ENCODE results near the gene ATE1.

DNA sequence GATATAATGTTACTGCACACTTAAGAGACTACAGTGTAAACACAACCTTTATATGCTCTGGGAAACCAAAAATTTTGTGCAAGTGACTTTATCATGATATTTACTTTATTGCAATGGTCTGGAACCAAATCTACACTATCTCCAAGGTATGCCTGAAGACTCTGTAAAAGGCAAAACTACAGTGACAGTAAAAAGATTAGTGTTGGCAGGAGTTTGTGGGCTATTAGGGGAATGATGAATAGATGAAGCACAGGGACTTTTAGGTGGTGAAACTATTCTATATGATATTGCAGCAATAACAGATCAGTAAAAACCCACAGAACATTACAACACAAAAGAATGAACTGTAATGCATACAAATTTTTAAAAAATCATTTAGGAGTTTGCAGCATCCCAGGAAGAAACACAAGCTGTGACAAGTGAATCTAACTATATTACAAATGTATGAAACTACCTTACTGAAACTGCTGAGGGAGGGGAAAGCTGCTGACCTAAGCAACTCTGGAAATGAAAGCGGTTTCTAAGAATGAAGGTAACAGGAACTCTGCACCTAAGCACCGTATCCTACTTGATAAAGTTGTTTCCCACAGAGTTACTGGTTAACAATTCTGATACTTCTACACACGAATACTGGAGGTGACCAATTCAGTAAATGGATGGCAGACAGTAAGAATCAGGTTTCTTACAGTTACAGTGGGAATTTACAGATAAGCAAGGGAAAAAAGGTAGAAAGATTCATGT, 82.6 kb downstream of the ATE1 start:
- TF ChIP-seq CTCF (IDR thresholded peaks at IDR 0.05) (no peak), GABPB1 (CRISPR knock-in tag; IDR thresholded peaks at IDR 0.05) (no peak), USF1 (CRISPR knock-in tag; IDR thresholded peaks at IDR 0.05) (no peak), NFE2L1 (CRISPR knock-in tag; IDR thresholded peaks at IDR 0.05) (no peak), CBFB (CRISPR knock-in tag; IDR thresholded peaks at IDR 0.05; ENCODE audit: low read depth) (no peak), TEAD4 (CRISPR knock-in tag; IDR thresholded peaks at IDR 0.05) (no peak), SMAD3 (CRISPR knock-in tag; IDR thresholded peaks at IDR 0.05; ENCODE audit: borderline replicate concordance) (no peak), ZNF263 (CRISPR knock-in tag; IDR thresholded peaks at IDR 0.05; ENCODE audit: low read depth) (no peak)
- TF ChIP-seq, protein P1, sequence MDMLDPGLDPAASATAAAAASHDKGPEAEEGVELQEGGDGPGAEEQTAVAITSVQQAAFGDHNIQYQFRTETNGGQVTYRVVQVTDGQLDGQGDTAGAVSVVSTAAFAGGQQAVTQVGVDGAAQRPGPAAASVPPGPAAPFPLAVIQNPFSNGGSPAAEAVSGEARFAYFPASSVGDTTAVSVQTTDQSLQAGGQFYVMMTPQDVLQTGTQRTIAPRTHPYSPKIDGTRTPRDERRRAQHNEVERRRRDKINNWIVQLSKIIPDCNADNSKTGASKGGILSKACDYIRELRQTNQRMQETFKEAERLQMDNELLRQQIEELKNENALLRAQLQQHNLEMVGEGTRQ (CRISPR knock-in tag; IDR thresholded peaks at IDR 0.05): no peak
- TF ChIP-seq, protein P2, sequence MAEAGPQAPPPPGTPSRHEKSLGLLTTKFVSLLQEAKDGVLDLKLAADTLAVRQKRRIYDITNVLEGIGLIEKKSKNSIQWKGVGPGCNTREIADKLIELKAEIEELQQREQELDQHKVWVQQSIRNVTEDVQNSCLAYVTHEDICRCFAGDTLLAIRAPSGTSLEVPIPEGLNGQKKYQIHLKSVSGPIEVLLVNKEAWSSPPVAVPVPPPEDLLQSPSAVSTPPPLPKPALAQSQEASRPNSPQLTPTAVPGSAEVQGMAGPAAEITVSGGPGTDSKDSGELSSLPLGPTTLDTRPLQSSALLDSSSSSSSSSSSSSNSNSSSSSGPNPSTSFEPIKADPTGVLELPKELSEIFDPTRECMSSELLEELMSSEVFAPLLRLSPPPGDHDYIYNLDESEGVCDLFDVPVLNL (CRISPR knock-in tag; IDR thresholded peaks at IDR 0.05; ENCODE audit: borderline replicate concordance, low read depth): no peak

Measured in WTC11 (cell line).